ENCODE results near the gene GSS.

The GSS gene

GRCh38 chr20:34955231-34956040 is at the start of gene GSS, which contains the start of gene MYH7B:
Gene GSS (minus strand): TSS chr20:34955806. CDS start chr20:34951852, 3,954 bp downstream.
Gene MYH7B (plus strand): TSS chr20:34955868. CDS start chr20:34978006, 22,138 bp downstream.
- FAIRE-seq (peak; percentile 84), DNase-seq (ENCODE audit: insufficient read length, low spot score) (peak; percentile 91)

GRCh38 chr20:35004749-35005462 is 49.3 kb upstream of the GSS start:
- DNase-seq (ENCODE audit: insufficient read length, low spot score), result no peak
- no peak for FAIRE-seq

GRCh38 chr20:35004051-35004725 is 48.6 kb upstream of the GSS start:
- no peak for DNase-seq (ENCODE audit: insufficient read length, low spot score)
- FAIRE-seq, result no peak

GRCh38 chr20:35003211-35004031 is 47.8 kb upstream of the GSS start:
- DNase-seq (ENCODE audit: insufficient read length, low spot score), result no peak
- no peak for FAIRE-seq

GRCh38 chr20:35002426-35003210 is 47.0 kb upstream of the GSS start:
- FAIRE-seq, result no peak
- no peak for DNase-seq (ENCODE audit: insufficient read length, low spot score)

GRCh38 chr20:35001596-35002362 is 46.2 kb upstream of the GSS start:
- no peak for FAIRE-seq
- no peak for DNase-seq (ENCODE audit: insufficient read length, low spot score)

GRCh38 chr20:35000922-35001595 is 45.5 kb upstream of the GSS start:
- FAIRE-seq (no peak), DNase-seq (ENCODE audit: insufficient read length, low spot score) (no peak)

GRCh38 chr20:35000311-35000921 is 44.8 kb upstream of the GSS start:
- DNase-seq (ENCODE audit: insufficient read length, low spot score) (no peak), FAIRE-seq (no peak)

GRCh38 chr20:34999782-35000181 is 44.2 kb upstream of the GSS start:
- FAIRE-seq, result no peak
- no peak for DNase-seq (ENCODE audit: insufficient read length, low spot score)

GRCh38 chr20:34999021-34999451 is 43.4 kb upstream of the GSS start:
- FAIRE-seq, result no peak
- DNase-seq (ENCODE audit: insufficient read length, low spot score), result no peak

GRCh38 chr20:34998331-34998950 is 42.8 kb upstream of the GSS start:
- FAIRE-seq (no peak), DNase-seq (ENCODE audit: insufficient read length, low spot score) (no peak)

- DNase-seq (ENCODE audit: insufficient read length, low spot score) (no peak), FAIRE-seq (no peak)
These were observed 42.2 kb upstream of the GSS start for GRCh38 chr20:34997774-34998173.

- FAIRE-seq (no peak), DNase-seq (ENCODE audit: insufficient read length, low spot score) (no peak)
These were observed 41.5 kb upstream of the GSS start for GRCh38 chr20:34997131-34997561.

- DNase-seq (ENCODE audit: insufficient read length, low spot score) (no peak), FAIRE-seq (no peak)
These were observed 40.8 kb upstream of the GSS start for GRCh38 chr20:34996243-34997028.

GRCh38 chr20:34995696-34996095 is 40.1 kb upstream of the GSS start:
- no peak for FAIRE-seq

GRCh38 chr20:34995192-34995591 is 39.6 kb upstream of the GSS start:
- FAIRE-seq (no peak), DNase-seq (ENCODE audit: insufficient read length, low spot score) (no peak)

More at GRCh38 chr20:34995696-34996095, 40.1 kb upstream of the GSS start:
- DNase-seq (ENCODE audit: insufficient read length, low spot score), result no peak
